Psoas muscle (tissue), 8 donors: Measurements from ENCODE around the gene MAP4K4. TPM values are rescaled to one million over a fixed set of nuclear protein-coding genes. Genes with fewer than 3 reads are reported as not detected.

Experiments used
- ATAC-seq, 4 donors: fragments of 200-7000 bp; cut with Tn5 transposase; one replicate each; pipeline ENCODE4 v1.9.1; 2020; ENCODE audit warnings: moderate library complexity in 3 of 4, mild to moderate bottlenecking in 2 of 4
- DNase-seq, 2 donors: peaks; one replicate each; pipeline ENCODE4 v3.0.0-alpha.2; 2020
- H3K27ac ChIP-seq: fragments of 200-600 bp; one replicate; pipeline ENCODE4 v1.8.0; 2022
- H3K27me3 ChIP-seq, 3 donors: fragments of 200-600 bp in 1 of 3; one replicate each; pipeline versions ENCODE4 v1.6.1 to v1.8.0; 2013 to 2022; ENCODE audit warnings: low read length in 2 of 3, mild to moderate bottlenecking in 2 of 3, moderate library complexity in 1 of 3; ENCODE audit not compliant: insufficient read depth in 3 of 3
- H3K36me3 ChIP-seq, 2 donors: fragments of 200-600 bp in 1 of 2; one replicate each; pipeline versions ENCODE4 v1.6.1 to v1.8.0; 2013 to 2022; ENCODE audit warnings: low read depth in 1 of 2, mild to moderate bottlenecking in 1 of 2, moderate library complexity in 1 of 2; ENCODE audit not compliant: insufficient read depth in 1 of 2
- H3K4me1 ChIP-seq: fragments of 200-600 bp; one replicate; pipeline ENCODE4 v1.8.0; 2022
- H3K4me3 ChIP-seq: fragments of 200-600 bp; one replicate; pipeline ENCODE4 v1.8.0; 2022; ENCODE audit warnings: mild to moderate bottlenecking
- H3K9me3 ChIP-seq: fragments of 200-600 bp; one replicate; pipeline ENCODE4 v1.8.0; 2022
- WGBS, 3 donors: extraction: QIAGEN DNeasy Blood & Tissue Kit; methylation state at CpG; one replicate each; pipeline versions ENCODE4 v1.1.6 to v1.1.7; 2013; 5-methylcytosine and 5-hydroxymethylcytosine counted together
- intact Hi-C, 2 donors: fragments of 100-400 bp; cut with DNase I; formaldehyde crosslinking; loops; one replicate each; pipeline versions ENCODE4 v1.11.0 to v1.14.2; 2022
- polyA plus RNA-seq, 3 donors: library from polyadenylated mRNA; stranded (reverse); fragments of 200-250 nt; gene quantifications; one replicate each; pipeline ENCODE4 v1.2.3, GENCODE V29; 2013
- total RNA-seq, 4 donors: library from RNA; stranded (reverse); fragmentation: NEBNext Ultra II Directional in 2 of 4; extraction: Animal tissue kit (Norgen Biotek cat#: 25700) in 2 of 4; gene quantifications; one replicate each; pipeline versions ENCODE4 v1.2.1 to v1.2.4, GENCODE V29; 2021 to 2023
- TF ChIP-seq, protein P1 (sequence below): fragments of 200-600 bp; IDR thresholded peaks from one replicate; pipeline ENCODE4 v1.8.0; 2022; ENCODE audit warnings: antibody characterized with exemption
- donor health status: healthy with polysubstance abuse.
- donor health status: DM: no; HTN: no; CAD: no; lungs with moderate emphysema.
- donor health status: Bipolar disorder and iron deficiency.
- donor health status: healthy.
- donor health status: DM: yes; HTN: yes; CAD: no.
- donor health status: DM: no; HTN: no; CAD: no.
- donor health status: DM: no; HTN: no; CAD: no.
- donor health status: DM: yes; HTN: yes; CAD: no.

Gene MAP4K4
- total and polyA plus RNA-seq, 7 donors: 20.1 to 99.9 (median 80.4) TPM

DNA sequence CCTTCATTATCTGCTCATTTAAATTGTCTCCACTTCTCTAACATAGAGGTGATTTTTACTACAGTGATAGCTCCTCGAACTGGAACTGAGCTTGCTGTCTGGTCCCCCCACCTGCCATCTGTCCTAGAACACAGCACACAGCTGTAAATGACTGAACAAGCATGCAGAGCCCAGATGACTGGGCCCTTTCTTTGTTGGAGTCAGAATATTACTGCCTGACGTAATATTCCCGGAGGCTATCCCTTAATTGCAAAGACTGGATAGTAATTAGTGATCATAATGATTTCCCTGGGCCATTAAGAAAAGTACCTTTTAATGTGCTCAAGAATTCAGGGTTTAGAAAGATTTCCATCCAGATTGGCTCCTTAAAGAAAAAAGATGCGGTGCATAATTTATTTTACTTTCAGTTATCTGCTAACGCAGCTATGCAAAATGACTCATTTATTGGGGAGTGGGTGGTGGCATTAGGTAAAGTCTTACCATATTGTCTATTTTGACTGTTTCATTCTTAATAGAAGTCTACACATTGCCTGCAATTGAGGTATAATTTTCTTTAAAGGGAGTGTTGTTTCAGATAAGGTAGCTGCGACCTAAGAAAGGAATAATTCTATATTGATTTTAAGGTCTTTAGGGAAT lies 84.4 kb downstream of the MAP4K4 start:
- DNase-seq: no peak
- Histone ChIP-seq H3K9me3 (no peaks in the 10 kb centered on the region), H3K36me3 (no peaks in the 10 kb centered on the region), H3K4me3 (no peak overlapping the region), H3K27me3 (no peaks in the 10 kb centered on the region), H3K4me1 (peaks cover 49% of the 10 kb centered on the region), H3K27ac (no peak overlapping the region)
- TF ChIP-seq, protein P1, sequence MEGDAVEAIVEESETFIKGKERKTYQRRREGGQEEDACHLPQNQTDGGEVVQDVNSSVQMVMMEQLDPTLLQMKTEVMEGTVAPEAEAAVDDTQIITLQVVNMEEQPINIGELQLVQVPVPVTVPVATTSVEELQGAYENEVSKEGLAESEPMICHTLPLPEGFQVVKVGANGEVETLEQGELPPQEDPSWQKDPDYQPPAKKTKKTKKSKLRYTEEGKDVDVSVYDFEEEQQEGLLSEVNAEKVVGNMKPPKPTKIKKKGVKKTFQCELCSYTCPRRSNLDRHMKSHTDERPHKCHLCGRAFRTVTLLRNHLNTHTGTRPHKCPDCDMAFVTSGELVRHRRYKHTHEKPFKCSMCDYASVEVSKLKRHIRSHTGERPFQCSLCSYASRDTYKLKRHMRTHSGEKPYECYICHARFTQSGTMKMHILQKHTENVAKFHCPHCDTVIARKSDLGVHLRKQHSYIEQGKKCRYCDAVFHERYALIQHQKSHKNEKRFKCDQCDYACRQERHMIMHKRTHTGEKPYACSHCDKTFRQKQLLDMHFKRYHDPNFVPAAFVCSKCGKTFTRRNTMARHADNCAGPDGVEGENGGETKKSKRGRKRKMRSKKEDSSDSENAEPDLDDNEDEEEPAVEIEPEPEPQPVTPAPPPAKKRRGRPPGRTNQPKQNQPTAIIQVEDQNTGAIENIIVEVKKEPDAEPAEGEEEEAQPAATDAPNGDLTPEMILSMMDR: no peak
- 65 to 75% (median 72%) methylated on average over 6 of the region's 6 CpGs for WGBS, 3 donors
- ATAC-seq: no peak
- intact Hi-C loops: no loop called here

DNA sequence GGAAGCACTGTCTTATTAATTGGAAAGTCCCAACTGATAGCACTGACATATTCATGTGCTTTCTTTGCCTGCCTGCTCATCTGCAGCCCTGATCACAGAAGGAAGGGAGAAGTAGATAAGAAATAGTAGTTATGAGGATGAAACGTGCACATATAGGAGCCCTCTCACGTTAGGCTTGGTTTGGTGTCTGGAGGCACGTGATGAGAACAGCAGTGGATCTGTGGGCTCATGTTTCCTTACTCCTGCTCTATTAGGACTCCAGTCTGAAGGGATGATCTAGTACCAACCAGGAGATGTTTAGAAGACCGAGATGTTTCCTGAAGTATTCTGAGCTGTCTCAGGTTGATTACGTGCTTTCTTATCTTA lies 84.9 kb downstream of the MAP4K4 start:
- TF ChIP-seq, protein P1: no peak

DNA sequence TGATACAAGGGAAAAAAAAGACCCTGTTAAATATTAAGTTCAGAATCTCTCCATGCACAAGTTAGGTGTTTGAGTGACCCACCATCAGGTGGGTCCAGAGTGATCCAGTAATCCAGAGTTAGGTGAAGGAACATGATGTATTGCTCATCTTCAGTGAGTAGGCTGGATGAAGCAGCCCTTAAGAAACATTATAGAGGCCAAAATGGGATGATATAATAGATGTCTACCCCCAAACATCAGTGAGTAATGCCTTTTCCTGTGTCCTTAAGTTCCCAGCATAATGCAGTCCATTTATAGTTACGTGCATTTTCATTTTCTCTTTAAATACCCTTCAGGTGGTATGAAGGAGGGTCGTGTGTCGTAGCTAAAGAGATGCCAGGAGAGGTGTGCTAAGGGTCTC lies 89.6 kb downstream of the MAP4K4 start:
- no peak overlapping the region for H3K4me3 ChIP-seq
- ATAC-seq: no peak
- peaks cover 0 to 2% of the 10 kb centered on the region in 2 donors for H3K36me3 ChIP-seq
- H3K9me3 ChIP-seq: no peaks in the 10 kb centered on the region
- H3K27me3 ChIP-seq: no peaks in the 10 kb centered on the region
- H3K4me1 ChIP-seq: peaks cover 32% of the 10 kb centered on the region
- WGBS, 3 donors: 87 to 90% (median 89%) methylated on average over 3 of the region's 3 CpGs
- intact Hi-C loops: no loop called here
- DNase-seq: no peak
- TF ChIP-seq, protein P1: no peak
- H3K27ac ChIP-seq: no peak overlapping the region

More for the DNA sequence above, 84.9 kb downstream of the MAP4K4 start:
- no peak for ATAC-seq
- no peak for DNase-seq
- intact Hi-C loops: no loop called here
- Histone ChIP-seq H3K27ac (no peak overlapping the region), H3K9me3 (no peaks in the 10 kb centered on the region), H3K27me3 (no peaks in the 10 kb centered on the region), H3K36me3 (no peaks in the 10 kb centered on the region), H3K4me3 (no peak overlapping the region), H3K4me1 (peaks cover 52% of the 10 kb centered on the region)
- WGBS, 3 donors: 73 to 84% (median 73%) methylated on average over 5 of the region's 5 CpGs

DNA sequence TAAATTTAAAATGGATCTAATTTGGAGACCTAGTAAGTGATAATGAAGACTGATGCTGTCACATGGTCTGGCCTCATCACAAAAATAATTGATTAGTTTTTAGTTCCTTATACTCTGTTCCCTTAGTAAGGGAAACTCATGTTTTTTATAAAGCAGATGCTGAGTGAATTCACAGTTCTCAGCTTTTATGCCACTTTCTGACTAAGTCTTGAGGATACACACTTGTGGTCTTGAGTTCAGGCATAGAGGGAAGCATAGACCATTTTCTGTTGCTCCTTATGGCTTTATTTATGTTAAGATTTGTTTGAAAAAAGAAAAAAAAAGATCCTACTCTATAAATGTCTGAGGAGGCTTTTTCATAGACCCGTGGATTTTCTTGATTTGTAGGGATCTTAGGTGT lies 91.1 kb downstream of the MAP4K4 start:
- no peak overlapping the region for H3K27ac ChIP-seq
- intact Hi-C loops: no loop called here
- TF ChIP-seq, protein P1: no peak

More for the DNA sequence above, 91.1 kb downstream of the MAP4K4 start:
- H3K27me3 ChIP-seq: no peaks in the 10 kb centered on the region
- H3K4me3 ChIP-seq: no peak overlapping the region
- no peaks in the 10 kb centered on the region for H3K9me3 ChIP-seq
- DNase-seq: no peak
- ATAC-seq: no peak
- WGBS, 3 donors: 68 to 85% (median 76%) methylated on average over 1 of the region's 1 CpG
- H3K36me3 ChIP-seq: peaks cover 0 to 2% of the 10 kb centered on the region in 2 donors
- peaks cover 34% of the 10 kb centered on the region for H3K4me1 ChIP-seq
